HFF-Myc (cell line): ENCODE results near the gene TDRD3.
"Not testable (repeated sequence)": the region's sequence is repeated elsewhere in the genome, so short reads cannot be mapped to it uniquely, and the experiment has no call there.

ENCODE experiments used
- DNase-seq: peaks from one replicate; pipeline ENCODE4 v3.0.0-alpha.2; 2011; ENCODE audit warnings: low read depth; ENCODE audit errors: extremely low read depth
- H3K4me3 ChIP-seq: replicated peaks from 2 replicates; pipeline ENCODE4 v1.5.1; 2011; ENCODE audit warnings: low read depth, mild to moderate bottlenecking, control low read depth, low read length
- CTCF ChIP-seq: IDR thresholded peaks from 2 replicates; pipeline ENCODE4 v1.5.1; 2012; ENCODE audit warnings: mild to moderate bottlenecking, low read depth, low read length, control low read depth; ENCODE audit errors: missing control alignments

Gene TDRD3

GRCh38 chr13:60398379-60398891 lies 1.4 kb downstream of the TDRD3 start:
- peak overlapping the region; percentile 84 for H3K4me3 ChIP-seq
- no peak for DNase-seq
- TF ChIP-seq CTCF: no peak

- H3K4me3 ChIP-seq: peak overlapping the region; percentile 84
- DNase-seq: no peak
These were observed 2.0 kb downstream of the TDRD3 start for GRCh38 chr13:60398907-60399589.

DNA sequence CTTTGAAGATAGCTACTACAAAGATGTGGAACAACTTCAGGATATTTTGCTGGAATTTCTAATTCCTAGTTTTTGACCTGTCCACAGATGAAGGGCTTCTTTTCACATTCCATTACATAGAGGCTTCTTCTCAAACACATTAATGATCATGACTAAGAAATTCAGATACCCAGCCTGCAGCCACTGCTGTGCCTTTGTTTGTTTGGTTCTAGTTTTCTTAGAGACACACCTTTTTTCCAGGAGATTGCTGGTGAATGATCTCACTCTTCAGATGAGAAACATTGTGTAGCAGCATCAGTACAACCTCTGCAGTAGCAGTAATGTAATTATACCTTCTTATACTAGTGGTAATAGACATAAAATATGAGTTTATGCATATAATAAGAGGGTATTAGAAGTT lies 5.0 kb downstream of the TDRD3 start:
- no peak for DNase-seq
- TF ChIP-seq CTCF: no peak
- H3K4me3 ChIP-seq: no peak overlapping the region

More at GRCh38 chr13:60398907-60399589, 2.0 kb downstream of the TDRD3 start:
- TF ChIP-seq CTCF: no peak

DNA sequence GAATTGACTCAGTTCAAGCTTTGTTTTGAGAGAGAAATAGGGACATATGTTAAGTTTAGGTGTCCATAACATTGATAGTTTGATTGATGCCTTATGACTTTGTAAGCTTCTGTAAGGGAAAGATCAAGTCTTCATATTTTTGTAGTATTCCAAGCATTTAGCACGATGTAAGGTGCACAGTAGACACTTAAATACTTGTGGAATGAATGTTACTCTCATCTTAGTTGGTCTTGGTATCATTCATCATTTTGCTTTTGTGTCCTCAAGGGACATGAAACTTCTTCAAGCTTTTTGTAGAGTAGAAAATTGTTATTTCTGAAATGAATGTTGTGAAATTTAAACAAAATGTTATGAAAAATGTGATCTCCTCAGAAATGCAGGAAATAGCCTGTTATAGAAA lies 10.1 kb downstream of the TDRD3 start:
- no peak overlapping the region for H3K4me3 ChIP-seq
- no peak for DNase-seq
- no peak for TF ChIP-seq CTCF

- H3K4me3 ChIP-seq, DNase-seq: not testable (repeated sequence)
These were observed 10.8 kb downstream of the TDRD3 start for GRCh38 chr13:60407852-60408251.

DNA sequence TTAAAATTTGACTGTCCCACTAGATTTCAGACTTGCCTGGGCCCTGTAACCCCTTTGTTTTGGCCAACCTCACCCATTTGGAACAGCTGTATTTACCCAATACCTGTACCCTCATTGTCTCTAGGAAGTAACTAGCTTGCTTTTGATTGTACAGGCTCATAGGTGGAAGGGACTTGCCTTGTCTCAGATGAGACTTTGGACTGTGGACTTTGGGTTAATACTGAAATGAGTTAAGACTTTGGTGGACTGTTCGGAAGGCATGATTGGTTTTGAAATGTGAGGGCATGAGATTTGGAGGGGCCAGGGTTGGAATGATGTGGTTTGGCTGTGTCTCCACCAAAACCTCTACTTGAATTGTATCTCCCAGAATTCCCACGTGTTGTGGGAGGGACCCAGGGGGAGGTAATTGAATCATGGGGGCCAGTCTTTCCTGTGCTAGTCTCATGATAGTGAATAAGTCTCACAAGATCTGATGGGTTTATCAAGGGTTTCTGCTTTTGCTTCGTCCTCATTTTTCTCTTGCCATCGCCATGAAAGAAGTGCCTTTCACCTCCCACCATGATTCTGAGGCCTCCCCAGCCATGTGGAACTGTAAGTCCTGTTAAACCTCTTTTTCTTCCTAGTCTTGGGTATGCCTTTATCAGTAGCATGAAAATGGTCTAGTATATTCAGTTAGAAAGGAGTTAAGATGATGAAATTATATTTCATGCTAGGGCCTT lies 12.7 kb downstream of the TDRD3 start:
- not testable (repeated sequence) for H3K4me3 ChIP-seq, DNase-seq

GRCh38 chr13:60410299-60410698 lies 13.3 kb downstream of the TDRD3 start:
- no peak overlapping the region for H3K4me3 ChIP-seq
- TF ChIP-seq CTCF: no peak
- no peak for DNase-seq
